K562 (cell line): ENCODE measurements around the gene TCAP. TPM values are rescaled to one million over a fixed set of nuclear protein-coding genes. Genes with fewer than 3 reads are reported as not detected.

Experiments used
- DMBX1 ChIP-seq: fragments of 250-450 bp; sonication (Bioruptor Pico); IDR thresholded peaks from 2 replicates; pipeline ENCODE4 v1.8.0; 2022; ENCODE audit warnings: inconsistent platforms, mild to moderate bottlenecking, moderate library complexity, borderline replicate concordance
- FOXM1 ChIP-seq, 2 experiments: fragments of 450-650 bp in 1 of 2; sonication (generic) in 1 of 2; formaldehyde crosslinking in 1 of 2; IDR thresholded peaks; 2 replicates each; pipeline versions ENCODE4 v1.6.1 to v1.9.0; 2017 to 2022; ENCODE audit warnings: low read depth in 2 of 2, mild to moderate bottlenecking in 2 of 2, missing genetic modification reagents in 1 of 2, moderate library complexity in 1 of 2
- HMGN3 ChIP-seq: IDR thresholded peaks from 2 replicates; pipeline ENCODE4 v1.6.1; 2011; ENCODE audit warnings: borderline replicate concordance, low read depth, mild to moderate bottlenecking, mixed read lengths, low read length; ENCODE audit not compliant: insufficient read length; ENCODE audit errors: extremely low read depth
- HNRNPK ChIP-seq: fragments of 200-400 bp; formaldehyde crosslinking; IDR thresholded peaks from one replicate; pipeline ENCODE4 v1.6.1; 2018; ENCODE audit warnings: mild to moderate bottlenecking, low read depth, low read length; ENCODE audit not compliant: poor library complexity, severe bottlenecking
- HNRNPUL1 ChIP-seq: fragments of 200-400 bp; formaldehyde crosslinking; IDR thresholded peaks from 2 replicates; pipeline ENCODE4 v1.6.1; 2017; ENCODE audit warnings: low read length
- NFATC3 ChIP-seq: fragments of 450-650 bp; IDR thresholded peaks from 2 replicates; pipeline ENCODE4 v1.6.1; 2017; ENCODE audit warnings: mild to moderate bottlenecking
- PHB ChIP-seq: fragments of 250-450 bp; sonication (Bioruptor Pico); IDR thresholded peaks from 2 replicates; pipeline ENCODE4 v1.5.0; 2021
- PHB2 ChIP-seq: fragments of 450-650 bp; IDR thresholded peaks from 2 replicates; pipeline ENCODE4 v1.6.1; 2017; ENCODE audit warnings: low read depth
- RBM15 ChIP-seq: fragments of 200-400 bp; formaldehyde crosslinking; IDR thresholded peaks from 2 replicates; pipeline ENCODE4 v1.6.1; 2018; ENCODE audit warnings: mild to moderate bottlenecking, low read length, moderate library complexity; ENCODE audit not compliant: insufficient read depth
- STAT5B ChIP-seq: fragments of 250-450 bp; sonication (Bioruptor Pico); IDR thresholded peaks from 2 replicates; pipeline ENCODE4 v1.8.0; 2021; ENCODE audit warnings: mild to moderate bottlenecking, inconsistent platforms
- ZNF124 ChIP-seq: sonication (generic); formaldehyde crosslinking; IDR thresholded peaks from 2 replicates; pipeline ENCODE4 v1.8.1; 2022; ENCODE audit warnings: missing genetic modification reagents
- ZSCAN32 ChIP-seq: fragments of 450-650 bp; formaldehyde crosslinking; IDR thresholded peaks from 2 replicates; pipeline ENCODE4 v1.4.0; 2020; ENCODE audit warnings: mild to moderate bottlenecking, moderate library complexity
- polyA plus RNA-seq, 8 experiments: library from polyadenylated mRNA; depleted of rRNA in 4 of 8; stranded (reverse) in 5 of 8; unstranded in 3 of 8; fragments of >200 nt; fragmentation: Nextera tagmentation in 2 of 8; fragmentation: Illumina TruSeq in 1 of 8; extraction: Ambion mirVana in 2 of 8; extraction: Trizol in 1 of 8; gene quantifications; 2 replicates each; pipeline versions ENCODE4 v1.2.1 to v1.2.3, GENCODE V29; 2011 to 2014; ENCODE audit warnings: inconsistent platforms in 1 of 8, missing spikeins in 1 of 8
- total RNA-seq, 7 experiments: library from RNA; depleted of rRNA in 6 of 7; stranded (reverse); fragments of >200 nt in 6 of 7; fragmentation: Illumina TruSeq in 2 of 7; extraction: Trizol in 2 of 7; gene quantifications; 2 replicates each; pipeline versions ENCODE4 v1.2.1 to v1.2.3, GENCODE V29; 2011 to 2021; ENCODE audit warnings: low replicate concordance in 1 of 7
- TF ChIP-seq, protein P1 (sequence below): fragments of 250-450 bp; sonication (Bioruptor Pico); IDR thresholded peaks from 2 replicates; pipeline ENCODE4 v1.8.0; 2021; ENCODE audit warnings: moderate library complexity, mild to moderate bottlenecking, inconsistent platforms
- TF ChIP-seq, protein P2 (sequence below), 2 experiments: IDR thresholded peaks in 1 of 2; conservative IDR thresholded peaks in 1 of 2; 2 replicates each; pipeline ENCODE4 v1.6.1; 2016; ENCODE audit warnings: low read depth in 2 of 2, mild to moderate bottlenecking in 1 of 2, missing compliant biosample characterization in 1 of 2, missing genetic modification characterization in 1 of 2, moderate library complexity in 1 of 2
- TF ChIP-seq, protein P3 (sequence below): fragments of 450-650 bp; IDR thresholded peaks from 2 replicates; pipeline ENCODE4 v1.6.1; 2014; ENCODE audit warnings: low read depth, mild to moderate bottlenecking, moderate library complexity, borderline replicate concordance
- TF ChIP-seq, protein P4 (sequence below): fragments of 450-650 bp; IDR thresholded peaks from one replicate; pipeline ENCODE4 v1.6.1; 2018; ENCODE audit warnings: mild to moderate bottlenecking, moderate library complexity; ENCODE audit not compliant: partially characterized antibody
- TF ChIP-seq, protein P5 (sequence below): sonication (generic); formaldehyde crosslinking; IDR thresholded peaks from 2 replicates; pipeline ENCODE4 v1.9.0; 2022; ENCODE audit warnings: mild to moderate bottlenecking, missing genetic modification reagents

The TCAP gene
- total and polyA plus RNA-seq, 9 of the 15 experiments (the other 6 are each of a cell fraction or from before 2014, with no cell fraction given), result 0.33 to 1.4 (median 0.82) TPM; not detected in 2

DNA sequence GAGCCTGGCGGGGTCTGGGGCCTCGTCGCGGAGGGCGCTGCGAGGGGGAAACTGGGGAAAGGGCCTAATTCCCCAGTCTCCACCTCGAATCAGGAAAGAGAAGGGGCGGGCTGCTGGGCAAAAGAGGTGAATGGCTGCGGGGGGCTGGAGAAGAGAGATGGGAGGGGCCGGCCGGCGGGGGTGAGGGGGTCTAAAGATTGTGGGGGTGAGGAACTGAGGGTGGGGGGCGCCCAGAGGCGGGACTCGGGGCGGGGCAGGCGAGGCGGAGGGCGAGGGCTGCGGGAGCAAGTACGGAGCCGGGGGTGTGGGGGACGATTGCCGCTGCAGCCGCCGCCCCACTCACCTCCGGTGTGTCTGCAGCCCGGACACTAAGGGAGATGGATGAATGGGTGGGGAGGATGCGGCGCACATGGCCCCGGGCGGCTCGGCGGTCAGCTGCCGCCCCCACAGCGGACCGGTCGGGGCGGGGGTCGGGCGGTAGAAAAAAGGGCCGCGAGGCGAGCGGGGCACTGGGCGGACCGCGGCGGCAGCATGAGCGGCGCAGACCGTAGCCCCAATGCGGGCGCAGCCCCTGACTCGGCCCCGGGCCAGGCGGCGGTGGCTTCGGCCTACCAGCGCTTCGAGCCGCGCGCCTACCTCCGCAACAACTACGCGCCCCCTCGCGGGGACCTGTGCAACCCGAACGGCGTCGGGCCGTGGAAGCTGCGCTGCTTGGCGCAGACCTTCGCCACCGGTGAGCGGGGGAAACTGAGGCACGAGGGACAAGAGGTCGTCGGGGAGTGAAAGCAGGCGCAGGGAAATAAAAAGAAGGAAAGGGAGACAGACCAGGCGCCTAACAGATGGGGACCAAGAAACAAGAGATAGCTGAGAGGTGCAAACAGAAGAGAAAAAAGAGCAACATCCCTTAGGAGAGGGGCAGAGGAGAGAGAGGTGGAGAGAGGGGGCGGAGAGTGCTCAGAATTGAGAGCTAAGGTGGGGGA lies 3.1 kb downstream of the TCAP start, which contains the start of gene PNMT (continued):
- TF ChIP-seq, protein P1, sequence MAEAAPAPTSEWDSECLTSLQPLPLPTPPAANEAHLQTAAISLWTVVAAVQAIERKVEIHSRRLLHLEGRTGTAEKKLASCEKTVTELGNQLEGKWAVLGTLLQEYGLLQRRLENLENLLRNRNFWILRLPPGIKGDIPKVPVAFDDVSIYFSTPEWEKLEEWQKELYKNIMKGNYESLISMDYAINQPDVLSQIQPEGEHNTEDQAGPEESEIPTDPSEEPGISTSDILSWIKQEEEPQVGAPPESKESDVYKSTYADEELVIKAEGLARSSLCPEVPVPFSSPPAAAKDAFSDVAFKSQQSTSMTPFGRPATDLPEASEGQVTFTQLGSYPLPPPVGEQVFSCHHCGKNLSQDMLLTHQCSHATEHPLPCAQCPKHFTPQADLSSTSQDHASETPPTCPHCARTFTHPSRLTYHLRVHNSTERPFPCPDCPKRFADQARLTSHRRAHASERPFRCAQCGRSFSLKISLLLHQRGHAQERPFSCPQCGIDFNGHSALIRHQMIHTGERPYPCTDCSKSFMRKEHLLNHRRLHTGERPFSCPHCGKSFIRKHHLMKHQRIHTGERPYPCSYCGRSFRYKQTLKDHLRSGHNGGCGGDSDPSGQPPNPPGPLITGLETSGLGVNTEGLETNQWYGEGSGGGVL (CRISPR knock-in tag), result no peak
- no peak for TF ChIP-seq FOXM1 (IDR thresholded peaks at IDR 0.05; ENCODE audit: low read depth)
- TF ChIP-seq FOXM1 (CRISPR knock-in tag; IDR thresholded peaks at IDR 0.05; ENCODE audit: low read depth), result no peak
- TF ChIP-seq, protein P2, sequence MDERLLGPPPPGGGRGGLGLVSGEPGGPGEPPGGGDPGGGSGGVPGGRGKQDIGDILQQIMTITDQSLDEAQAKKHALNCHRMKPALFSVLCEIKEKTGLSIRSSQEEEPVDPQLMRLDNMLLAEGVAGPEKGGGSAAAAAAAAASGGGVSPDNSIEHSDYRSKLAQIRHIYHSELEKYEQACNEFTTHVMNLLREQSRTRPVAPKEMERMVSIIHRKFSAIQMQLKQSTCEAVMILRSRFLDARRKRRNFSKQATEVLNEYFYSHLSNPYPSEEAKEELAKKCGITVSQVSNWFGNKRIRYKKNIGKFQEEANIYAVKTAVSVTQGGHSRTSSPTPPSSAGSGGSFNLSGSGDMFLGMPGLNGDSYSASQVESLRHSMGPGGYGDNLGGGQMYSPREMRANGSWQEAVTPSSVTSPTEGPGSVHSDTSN (CRISPR knock-in tag; IDR thresholded peaks at IDR 0.05; ENCODE audit: low read depth), result no peak
- TF ChIP-seq, protein P2 (tag; conservative IDR thresholded peaks at IDR 0.05; ENCODE audit: low read depth), result no peak
- TF ChIP-seq PHB2, result 0 out of 2 replicates have a peak, but pooled peaks have one; percentile 17
- TF ChIP-seq, protein P3, sequence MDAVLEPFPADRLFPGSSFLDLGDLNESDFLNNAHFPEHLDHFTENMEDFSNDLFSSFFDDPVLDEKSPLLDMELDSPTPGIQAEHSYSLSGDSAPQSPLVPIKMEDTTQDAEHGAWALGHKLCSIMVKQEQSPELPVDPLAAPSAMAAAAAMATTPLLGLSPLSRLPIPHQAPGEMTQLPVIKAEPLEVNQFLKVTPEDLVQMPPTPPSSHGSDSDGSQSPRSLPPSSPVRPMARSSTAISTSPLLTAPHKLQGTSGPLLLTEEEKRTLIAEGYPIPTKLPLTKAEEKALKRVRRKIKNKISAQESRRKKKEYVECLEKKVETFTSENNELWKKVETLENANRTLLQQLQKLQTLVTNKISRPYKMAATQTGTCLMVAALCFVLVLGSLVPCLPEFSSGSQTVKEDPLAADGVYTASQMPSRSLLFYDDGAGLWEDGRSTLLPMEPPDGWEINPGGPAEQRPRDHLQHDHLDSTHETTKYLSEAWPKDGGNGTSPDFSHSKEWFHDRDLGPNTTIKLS, result peak; percentile 76
- TF ChIP-seq HMGN3, result peak; percentile 80
- TF ChIP-seq PHB (CRISPR knock-in tag), result no peak
- no peak for TF ChIP-seq STAT5B
- no peak for TF ChIP-seq ZSCAN32 (CRISPR knock-in tag)
- TF ChIP-seq ZNF124 (CRISPR knock-in tag), result no peak
- TF ChIP-seq, protein P4, sequence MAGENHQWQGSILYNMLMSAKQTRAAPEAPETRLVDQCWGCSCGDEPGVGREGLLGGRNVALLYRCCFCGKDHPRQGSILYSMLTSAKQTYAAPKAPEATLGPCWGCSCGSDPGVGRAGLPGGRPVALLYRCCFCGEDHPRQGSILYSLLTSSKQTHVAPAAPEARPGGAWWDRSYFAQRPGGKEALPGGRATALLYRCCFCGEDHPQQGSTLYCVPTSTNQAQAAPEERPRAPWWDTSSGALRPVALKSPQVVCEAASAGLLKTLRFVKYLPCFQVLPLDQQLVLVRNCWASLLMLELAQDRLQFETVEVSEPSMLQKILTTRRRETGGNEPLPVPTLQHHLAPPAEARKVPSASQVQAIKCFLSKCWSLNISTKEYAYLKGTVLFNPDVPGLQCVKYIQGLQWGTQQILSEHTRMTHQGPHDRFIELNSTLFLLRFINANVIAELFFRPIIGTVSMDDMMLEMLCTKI, result no peak
- 0 out of 2 replicates have a peak, but pooled peaks have one; percentile 41 for TF ChIP-seq DMBX1 (CRISPR knock-in tag)
- TF ChIP-seq, protein P5, sequence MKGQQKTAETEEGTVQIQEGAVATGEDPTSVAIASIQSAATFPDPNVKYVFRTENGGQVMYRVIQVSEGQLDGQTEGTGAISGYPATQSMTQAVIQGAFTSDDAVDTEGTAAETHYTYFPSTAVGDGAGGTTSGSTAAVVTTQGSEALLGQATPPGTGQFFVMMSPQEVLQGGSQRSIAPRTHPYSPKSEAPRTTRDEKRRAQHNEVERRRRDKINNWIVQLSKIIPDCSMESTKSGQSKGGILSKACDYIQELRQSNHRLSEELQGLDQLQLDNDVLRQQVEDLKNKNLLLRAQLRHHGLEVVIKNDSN, result no peak
- TF ChIP-seq HNRNPUL1, result no peak
- TF ChIP-seq HNRNPK, result no peak
- TF ChIP-seq RBM15, result no peak
- TF ChIP-seq NFATC3, result no peak
